Ammon's horn (tissue), 1 donor: Measurements from ENCODE around the gene PRKRA.
A peak's percentile ranks its signal among the peaks of the same experiment; 100 is the strongest.
"Not testable (repeated sequence)": the region's sequence is repeated elsewhere in the genome, so short reads cannot be mapped to it uniquely, and the experiment has no call there.

ENCODE experiments used
- DNase-seq: peaks from one replicate; pipeline ENCODE4 v3.0.0-alpha.2; 2016; ENCODE audit warnings: low spot score

The PRKRA gene

GRCh38 chr2:178450774-178451525 is at the start of gene PRKRA, which contains the start of gene PJVK:
TSS of gene PRKRA (minus strand) at chr2:178451175. CDS start at chr2:178451030, 145 bp downstream.
TSS of gene PJVK (plus strand) at chr2:178451378. CDS start at chr2:178453410, 2,032 bp downstream.
- DNase-seq: peak; percentile 99

GRCh38 chr2:178499640-178500039 is 48.7 kb upstream of the PRKRA start:
- DNase-seq: no peak

GRCh38 chr2:178498137-178498536 is 47.2 kb upstream of the PRKRA start:
- DNase-seq: no peak

- DNase-seq: no peak
Measured at GRCh38 chr2:178496049-178496448, 45.1 kb upstream of the PRKRA start.

GRCh38 chr2:178491612-178492011 is 40.6 kb upstream of the PRKRA start:
- DNase-seq: no peak

- no peak for DNase-seq
Measured at GRCh38 chr2:178485356-178485755, 34.4 kb upstream of the PRKRA start.

GRCh38 chr2:178484245-178485041 is 33.5 kb upstream of the PRKRA start:
- peak; percentile 61 for DNase-seq

- no peak for DNase-seq
Measured at GRCh38 chr2:178482437-178482836, 31.5 kb upstream of the PRKRA start.

GRCh38 chr2:178480227-178481181 is 29.5 kb upstream of the PRKRA start, which contains the start of gene PLEKHA3:
TSS of gene PLEKHA3 (plus strand) at chr2:178480457. CDS start at chr2:178480870, 413 bp downstream.
- peak; percentile 95 for DNase-seq

GRCh38 chr2:178479758-178480226 is 28.8 kb upstream of the PRKRA start:
- DNase-seq: no peak

GRCh38 chr2:178479275-178479616 is 28.3 kb upstream of the PRKRA start:
- DNase-seq: no peak

- peak; percentile 95 for DNase-seq
Measured at GRCh38 chr2:178478439-178479274, 27.7 kb upstream of the PRKRA start, which contains the start of gene FKBP7. TSS of gene FKBP7 (minus strand) at chr2:178478600. CDS start at chr2:178478499, 101 bp downstream.

GRCh38 chr2:178478130-178478438 is 27.1 kb upstream of the PRKRA start:
- no peak for DNase-seq

GRCh38 chr2:178477443-178478129 is 26.6 kb upstream of the PRKRA start:
- DNase-seq: no peak

GRCh38 chr2:178476477-178476876 is 25.5 kb upstream of the PRKRA start:
- no peak for DNase-seq

- DNase-seq: no peak
Measured at GRCh38 chr2:178474560-178474959, 23.6 kb upstream of the PRKRA start.

- DNase-seq: no peak
Measured at GRCh38 chr2:178473931-178474330, 23.0 kb upstream of the PRKRA start.

- no peak for DNase-seq
Measured at GRCh38 chr2:178473373-178473772, 22.4 kb upstream of the PRKRA start.

- not testable (repeated sequence) for DNase-seq
Measured at GRCh38 chr2:178471313-178471712, 20.3 kb upstream of the PRKRA start.

GRCh38 chr2:178469219-178469849 is 18.4 kb upstream of the PRKRA start:
- DNase-seq: no peak
